ENCODE data around the gene RNF6.

Gene RNF6

GRCh38 chr13:26225896-26226617 lies 3.9 kb upstream of the RNF6 start:
- no peak for DNase-seq

DNA sequence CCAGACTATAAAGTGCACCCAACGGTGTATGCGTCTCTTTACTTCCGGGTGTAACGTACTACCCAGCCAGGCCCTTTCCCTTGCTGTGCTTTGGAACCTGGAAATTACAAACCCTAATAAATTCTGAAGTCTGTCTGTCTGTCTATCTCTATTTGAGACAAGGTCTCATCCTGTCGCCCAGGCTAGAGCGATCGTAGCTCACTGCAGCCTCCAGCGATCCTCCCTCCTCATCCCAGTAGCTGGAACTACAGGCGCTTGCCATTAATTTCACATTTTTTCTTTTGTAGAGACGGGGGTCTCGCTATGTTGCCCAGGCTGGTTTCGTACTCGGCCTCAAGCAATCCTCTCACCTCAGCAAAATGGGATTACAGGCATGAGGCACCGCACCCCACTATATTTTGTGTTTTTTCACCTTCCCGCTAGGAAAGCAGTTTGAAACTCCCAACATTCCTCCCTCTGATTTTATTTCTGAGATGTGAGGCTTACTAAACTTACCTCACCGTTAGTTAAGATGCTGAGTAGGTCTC lies 469 bp upstream of the RNF6 start:
- DNase-seq, result no peak

- no peak for DNase-seq
Measured at GRCh38 chr13:26221399-26221720, 754 bp downstream of the RNF6 start.

- DNase-seq, result no peak
Measured at GRCh38 chr13:26220575-26220974, 1.5 kb downstream of the RNF6 start.

GRCh38 chr13:26219726-26220125 lies 2.4 kb downstream of the RNF6 start:
- DNase-seq, result no peak

GRCh38 chr13:26216042-26216441 lies 6.1 kb downstream of the RNF6 start:
- no peak for DNase-seq

DNA sequence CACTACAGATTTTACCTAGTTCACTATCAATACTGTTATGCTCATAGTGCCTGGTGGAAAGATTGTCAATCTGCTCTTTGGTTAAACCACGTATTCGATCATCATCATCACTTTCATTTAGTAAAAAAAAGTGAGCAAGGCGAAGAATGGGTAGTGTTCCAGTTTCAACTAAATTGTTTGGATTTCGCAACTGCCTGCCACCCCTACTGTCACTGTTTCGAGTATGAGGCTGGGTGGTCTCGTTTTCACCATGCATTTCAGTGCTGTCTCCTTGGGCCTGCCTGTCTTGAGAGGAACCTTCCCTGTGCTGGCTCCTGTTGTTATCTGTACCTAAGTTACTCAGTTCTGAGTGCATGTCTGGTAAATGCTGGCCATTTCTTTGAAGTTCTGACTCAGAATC lies 8.1 kb downstream of the RNF6 start:
- no peak for DNase-seq

- DNase-seq, result no peak
Measured at GRCh38 chr13:26213345-26213744, 8.8 kb downstream of the RNF6 start.

- no peak for DNase-seq
Measured at GRCh38 chr13:26208287-26208686, 13.8 kb downstream of the RNF6 start.

DNA sequence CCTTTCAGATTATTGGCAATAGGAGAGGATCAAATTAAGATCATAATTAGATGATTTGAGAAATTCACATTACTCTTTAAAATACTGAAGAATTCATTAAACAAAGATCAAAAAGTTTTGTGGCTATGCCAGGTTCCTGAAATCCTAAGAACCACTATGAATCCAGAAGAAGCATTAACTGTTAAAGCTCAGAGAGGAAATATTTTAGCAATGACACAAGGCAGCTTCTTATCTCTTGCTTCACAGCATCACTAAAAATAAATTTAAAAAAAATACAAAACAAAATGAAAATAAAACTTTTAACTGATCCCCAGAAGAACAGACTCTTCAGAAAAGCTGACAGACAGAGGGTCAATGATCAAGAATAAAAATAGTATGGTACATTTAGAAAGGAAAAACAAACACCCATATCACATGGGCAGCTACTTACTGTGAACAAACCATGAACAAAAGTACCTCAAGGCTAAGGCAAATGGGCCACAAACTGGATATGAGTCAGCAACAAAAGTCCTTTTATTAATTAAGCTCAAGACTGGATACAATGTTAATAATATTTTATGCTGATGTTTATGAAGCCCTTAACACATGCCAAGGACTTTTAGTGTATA lies 19.6 kb downstream of the RNF6 start:
- no peak for DNase-seq

DNA sequence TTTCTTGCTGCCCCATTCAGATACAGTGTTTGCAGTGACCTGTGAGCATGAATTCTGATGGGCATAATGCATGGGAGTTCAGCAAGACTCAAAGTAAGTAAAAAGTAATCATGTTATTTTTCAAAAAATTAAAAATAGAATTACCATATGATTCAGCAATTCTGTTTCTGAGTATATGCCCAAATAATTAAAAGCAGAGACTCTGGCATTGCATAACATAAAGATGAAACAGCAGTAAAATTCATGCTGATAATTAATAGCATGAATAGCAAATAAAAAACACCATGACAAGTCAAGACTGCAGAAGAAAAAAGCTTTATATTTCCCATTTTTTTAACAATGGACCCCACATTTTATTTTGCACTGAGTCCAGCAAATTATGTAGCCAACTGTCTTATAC lies 21.3 kb downstream of the RNF6 start:
- no peak for DNase-seq

- no peak for DNase-seq
Measured at GRCh38 chr13:26198116-26198515, 24.0 kb downstream of the RNF6 start.

- DNase-seq, result no peak
Measured at GRCh38 chr13:26197298-26197697, 24.8 kb downstream of the RNF6 start.

DNA sequence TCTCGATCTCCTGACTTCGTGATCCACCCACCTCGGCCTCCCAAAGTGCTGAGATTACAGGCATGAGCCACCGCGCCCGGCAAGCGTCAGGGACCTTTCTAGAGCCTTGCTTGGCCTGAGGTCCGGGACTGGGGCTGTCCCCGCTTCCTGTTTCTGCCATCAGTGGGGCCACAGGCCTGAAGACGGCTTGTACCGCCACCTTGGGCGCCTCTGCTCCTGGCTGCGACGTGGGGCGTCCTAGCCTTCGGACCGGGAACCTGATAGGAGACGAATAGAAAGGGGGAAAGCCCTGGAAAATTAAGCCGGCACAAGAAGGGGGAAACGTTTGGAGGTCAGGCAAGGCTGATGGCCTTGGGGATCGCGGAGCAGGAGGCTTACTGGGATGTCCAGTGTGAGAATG lies 35.1 kb downstream of the RNF6 start:
- DNase-seq, result no peak

DNA sequence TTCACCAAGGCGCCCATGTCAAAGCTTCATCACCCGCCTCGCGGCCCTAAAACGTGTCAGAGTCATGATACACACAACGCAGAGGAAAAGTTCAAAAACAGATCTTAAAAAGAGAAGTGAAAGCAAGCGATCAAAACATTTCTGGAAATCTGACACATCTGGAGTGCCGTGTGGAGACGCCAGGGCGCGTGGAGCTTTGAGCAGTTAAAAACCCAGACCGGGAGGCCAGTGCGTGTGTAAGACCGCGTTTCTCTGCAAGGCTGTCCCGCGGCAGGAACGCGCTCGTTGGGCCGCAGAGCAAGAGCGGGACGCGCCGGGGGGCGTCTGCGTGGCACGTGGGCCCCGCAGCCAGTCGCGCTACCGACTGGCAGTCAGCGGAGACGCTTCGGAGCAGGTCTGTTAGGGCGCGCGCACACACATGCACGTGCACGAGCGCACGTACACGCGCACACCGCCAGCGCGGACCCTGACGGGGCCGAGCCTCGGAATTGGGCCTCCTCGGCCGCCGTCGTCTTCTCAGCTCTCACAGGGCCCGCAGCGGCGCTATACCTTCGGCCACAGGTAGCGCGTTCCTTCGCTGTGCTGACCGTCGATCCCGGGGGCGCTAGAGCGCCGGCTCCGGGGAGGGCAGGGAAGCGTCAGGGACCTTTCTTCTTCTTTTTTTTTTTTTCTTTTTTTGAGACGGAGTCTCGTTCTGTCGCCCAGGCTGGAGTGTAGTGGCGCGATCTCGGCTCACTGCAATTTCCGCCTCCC lies 35.8 kb downstream of the RNF6 start:
- peak; percentile 73 for DNase-seq

DNA sequence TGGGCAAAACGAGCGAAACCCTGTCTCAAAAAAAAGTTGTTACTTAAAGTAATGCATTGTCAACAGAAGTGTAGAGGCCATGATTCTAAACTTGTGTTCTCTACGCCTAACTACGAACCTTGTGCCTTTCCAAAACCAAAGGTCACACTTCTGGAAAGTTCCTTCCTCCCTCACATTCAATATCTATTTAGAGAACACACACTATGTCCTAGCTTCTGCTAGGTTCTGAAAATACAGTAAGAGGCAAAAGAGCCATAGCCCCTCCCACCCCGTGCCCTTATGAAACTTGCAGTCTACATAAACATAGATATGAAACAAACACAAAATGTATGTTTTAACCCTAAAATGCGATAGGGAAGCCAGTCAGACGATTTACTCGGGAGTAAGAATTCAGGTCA lies 36.4 kb downstream of the RNF6 start:
- no peak for DNase-seq

- no peak for DNase-seq
Measured at GRCh38 chr13:26184791-26185250, 37.3 kb downstream of the RNF6 start.

DNA sequence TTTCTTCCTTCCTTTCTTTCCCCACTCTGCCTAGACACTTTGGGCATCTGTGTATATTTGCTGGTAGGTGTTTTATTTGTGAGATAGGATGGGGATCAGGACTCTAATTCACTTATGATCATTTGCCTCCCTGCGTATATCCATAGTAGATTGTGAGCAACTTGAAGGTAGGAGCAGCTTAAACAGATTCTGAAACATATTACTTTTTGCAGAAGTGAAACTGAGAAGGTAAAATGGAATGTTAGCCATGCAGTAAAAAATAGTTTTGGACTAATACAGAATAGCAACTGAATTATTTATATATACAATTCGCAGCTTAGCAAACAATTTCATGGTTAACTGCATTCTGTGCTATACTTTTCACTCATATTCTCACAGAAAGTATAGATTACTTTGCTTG lies 38.7 kb downstream of the RNF6 start:
- no peak for DNase-seq

GRCh38 chr13:26179344-26179743 lies 42.8 kb downstream of the RNF6 start:
- no peak for DNase-seq

DNA sequence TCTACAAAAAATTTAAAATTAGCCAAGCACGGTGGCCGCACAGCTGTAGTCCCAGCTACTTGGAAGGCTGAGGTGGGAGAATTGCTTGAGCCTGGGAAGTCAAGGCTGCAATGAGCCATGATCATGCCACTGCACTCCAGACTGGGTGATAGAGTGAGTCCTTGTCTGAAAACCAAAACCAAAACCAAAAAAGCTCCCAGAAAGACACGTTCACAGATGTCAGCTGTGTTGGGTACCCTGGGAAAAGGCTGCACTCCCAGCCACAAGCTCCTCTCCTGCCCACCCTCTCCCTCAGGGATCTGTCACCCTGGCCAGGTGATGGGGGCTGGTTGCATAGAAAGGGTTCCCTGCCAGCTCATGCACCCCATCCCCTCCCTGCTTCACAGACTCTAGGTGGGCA lies 53.3 kb downstream of the RNF6 start:
- no peak for DNase-seq

DNA sequence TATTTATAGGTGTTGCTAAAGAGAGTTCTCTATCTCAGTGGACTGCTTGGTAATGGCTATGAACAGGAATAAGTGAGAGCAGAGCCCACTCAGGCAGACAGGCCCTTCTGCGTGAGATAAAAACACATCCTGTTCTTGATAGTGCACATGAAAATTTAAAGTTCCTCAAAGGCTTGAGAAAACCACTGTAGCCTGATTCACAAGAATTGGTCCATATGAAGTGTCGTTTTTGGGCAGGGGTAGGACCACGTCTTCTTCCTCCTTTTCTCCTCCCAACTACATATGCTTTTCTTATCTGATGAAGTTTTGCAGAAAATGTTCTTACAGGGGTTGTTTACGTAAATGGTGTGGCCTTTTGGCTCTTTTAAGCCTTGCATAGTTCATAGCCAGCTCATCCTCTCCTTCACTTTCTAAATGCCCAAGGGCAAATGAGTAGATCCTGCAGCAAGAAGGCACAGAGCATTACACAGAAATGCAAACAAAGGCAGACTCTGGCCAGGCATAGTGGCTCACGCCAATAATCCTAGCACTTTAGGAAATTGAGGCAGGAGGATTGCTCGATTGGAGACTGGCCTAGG lies 53.8 kb downstream of the RNF6 start:
- DNase-seq, result no peak

GRCh38 chr13:26163812-26164211 lies 58.3 kb downstream of the RNF6 start:
- DNase-seq, result no peak

Measured in NCI-H524 treated with DMSO at 0.1 percent for 48 hours (cell line).